Measurements from ENCODE around the gene TMEM38A.

GRCh38 chr19:16638666-16639065 is 22.3 kb upstream of the TMEM38A start:
- no peak for TF ChIP-seq CTCF (IDR thresholded peaks at IDR 0.05; ENCODE audit: low read length)
- TF ChIP-seq EZH2phosphoT487 (IDR thresholded peaks at IDR 0.05; ENCODE audit: low read length), result no peak
